Heart left ventricle (tissue), 16 donors: ENCODE data around the gene ERBB4. TPM values are rescaled to one million over a fixed set of nuclear protein-coding genes. Genes with fewer than 3 reads are reported as not detected.

ENCODE experiments used
- ATAC-seq, 4 donors: fragments of 200-7000 bp; cut with Tn5 transposase; one replicate each; pipeline ENCODE4 v1.9.1; 2020 to 2022; ENCODE audit warnings: moderate library complexity in 4 of 4, mild to moderate bottlenecking in 3 of 4, moderate number of reproducible peaks in 1 of 4
- DNase-seq, 5 donors: peaks; one replicate each; pipeline ENCODE4 v3.0.0-alpha.2; 2020
- H3K27ac ChIP-seq, 12 donors: fragments of 200-600 bp; sonication (generic) in 4 of 12; one replicate each; pipeline versions ENCODE4 v1.5.0 to v1.8.0; 2016 to 2022; ENCODE audit warnings: mild to moderate bottlenecking in 2 of 12
- H3K27me3 ChIP-seq, 9 donors: fragments of 200-600 bp; sonication (generic) in 2 of 9; one replicate each; pipeline versions ENCODE4 v1.5.1 to v1.8.0; 2016 to 2022; ENCODE audit warnings: mild to moderate bottlenecking in 3 of 9
- H3K36me3 ChIP-seq, 9 donors: fragments of 200-600 bp; sonication (generic) in 2 of 9; one replicate each; pipeline versions ENCODE4 v1.5.0 to v1.8.0; 2018 to 2022; ENCODE audit warnings: mild to moderate bottlenecking in 2 of 9
- H3K4me1 ChIP-seq, 12 donors: fragments of 200-600 bp; sonication (generic) in 4 of 12; one replicate each; pipeline versions ENCODE4 v1.5.0 to v1.8.0; 2016 to 2022; ENCODE audit warnings: mild to moderate bottlenecking in 3 of 12
- H3K4me3 ChIP-seq, 12 donors: fragments of 200-600 bp; sonication (generic) in 4 of 12; one replicate each; pipeline versions ENCODE4 v1.5.0 to v1.8.0; 2017 to 2022; ENCODE audit warnings: mild to moderate bottlenecking in 9 of 12, moderate library complexity in 4 of 12
- H3K9me3 ChIP-seq, 12 donors: fragments of 200-600 bp; sonication (generic) in 4 of 12; one replicate each; pipeline versions ENCODE4 v1.5.0 to v1.8.0; 2016 to 2022; ENCODE audit warnings: mild to moderate bottlenecking in 1 of 12
- POLR2A ChIP-seq, 2 donors: fragments of 450-650 bp; IDR thresholded peaks; one replicate each; pipeline ENCODE4 v1.6.1; 2017; ENCODE audit warnings: antibody characterized with exemption in 2 of 2, mild to moderate bottlenecking in 2 of 2, moderate library complexity in 2 of 2
- WGBS, 4 donors: extraction: QIAGEN DNeasy Blood & Tissue Kit in 2 of 4; methylation state at CpG; one replicate each; pipeline versions ENCODE4 v1.1.5 to v1.1.7; 2013 to 2018; 5-methylcytosine and 5-hydroxymethylcytosine counted together
- intact Hi-C, 10 donors: fragments of 100-400 bp; cut with DNase I; formaldehyde crosslinking; loops; one replicate each; pipeline versions ENCODE4 v1.11.1 to v1.14.2; 2022
- microRNA-seq, 4 donors: library from miRNA; unstranded; fragments of <30 nt; microRNA quantifications; one replicate each; pipeline versions ENCODE4 to v1.2.0, GENCODE V29; 2017 to 2020
- polyA plus RNA-seq, 2 donors: library from polyadenylated mRNA; stranded (reverse); fragments of 200-250 nt; gene quantifications; one replicate each; pipeline ENCODE4 v1.2.3, GENCODE V29; 2013
- total RNA-seq, 9 donors: library from RNA; depleted of rRNA in 2 of 9; stranded (reverse); fragments of >200 nt in 2 of 9; fragmentation: NEBNext Ultra II Directional in 3 of 9; extraction: Animal tissue kit (Norgen Biotek cat#: 25700) in 3 of 9; gene quantifications; one replicate each; pipeline versions ENCODE4 v1.1.0 to v1.2.4, GENCODE V29; 2016 to 2023
- TF ChIP-seq, protein P1 (sequence below), 12 donors: fragments of 200-600 bp; sonication (generic) in 4 of 12; IDR thresholded peaks; one replicate each; pipeline versions ENCODE4 v1.5.0 to v1.8.0; 2018 to 2022; ENCODE audit warnings: antibody characterized with exemption in 12 of 12, mild to moderate bottlenecking in 5 of 12
- donor health status: ischemic (EF 13 %, LVEDD 7.1; RV severe dilation, severe dysfunction).
- donor health status: healthy with polysubstance abuse.
- donor health status: DM: no; HTN: yes; CAD: no.
- donor health status: DM: no; HTN: no; CAD: no.
- donor health status: ischemic (EF 25% LVEDD 6.9; RV normal size, moderate dysfunction).
- donor health status: ischemic (EF 25% LVEDD 5.7; RV mildly dilated, moderate dysfunction).
- donor health status: healthy.
- donor health status: DM: yes; HTN: yes; CAD: no.
- donor health status: ischemic (EF 35%, LVEDD 5.7; RV mildly dilated, moderate dysfunction).
- donor health status: nonischemic (EF 11% LVEDD 7.7; RV severe dilation, severe dysfunction).
- donor health status: DM: yes; HTN: yes; CAD: no.
- donor health status: PGD.
- donor health status: ischemic (EF 29% LVEDD 5.4; RV normal size, mild dysfunction).
- donor health status: nonischemic (EF 23%, LVEDD 6.1; RV moderate dilation, normal function).

The ERBB4 gene
- total and polyA plus RNA-seq, 11 donors = 1.3 to 29.5 (median 11.7) TPM

DNA sequence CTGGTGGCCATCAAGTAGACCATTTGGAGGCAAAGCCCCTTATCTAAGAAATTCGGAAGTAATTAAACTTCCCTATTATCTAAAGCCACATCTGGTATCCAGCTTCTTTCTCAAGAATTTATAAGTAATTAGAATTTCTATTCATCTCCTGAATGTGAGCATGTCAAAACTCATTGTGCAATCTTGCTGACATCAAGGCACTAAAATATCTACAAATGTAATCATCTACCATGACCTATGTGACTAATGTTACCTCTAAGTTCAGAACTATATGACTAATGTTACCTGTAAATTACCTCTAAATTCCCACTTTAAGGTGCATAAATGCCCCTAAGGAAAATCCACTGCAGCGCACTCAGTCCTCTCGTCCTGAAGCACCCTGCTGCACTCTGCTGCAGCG lies 1209.2 kb downstream of the ERBB4 start:
- no peak overlapping the region for H3K4me3 ChIP-seq
- no peaks in the 10 kb centered on the region for H3K36me3 ChIP-seq
- H3K27me3 ChIP-seq = no peaks in the 10 kb centered on the region
- H3K4me1 ChIP-seq = no peaks in the 10 kb centered on the region
- TF ChIP-seq, protein P1, sequence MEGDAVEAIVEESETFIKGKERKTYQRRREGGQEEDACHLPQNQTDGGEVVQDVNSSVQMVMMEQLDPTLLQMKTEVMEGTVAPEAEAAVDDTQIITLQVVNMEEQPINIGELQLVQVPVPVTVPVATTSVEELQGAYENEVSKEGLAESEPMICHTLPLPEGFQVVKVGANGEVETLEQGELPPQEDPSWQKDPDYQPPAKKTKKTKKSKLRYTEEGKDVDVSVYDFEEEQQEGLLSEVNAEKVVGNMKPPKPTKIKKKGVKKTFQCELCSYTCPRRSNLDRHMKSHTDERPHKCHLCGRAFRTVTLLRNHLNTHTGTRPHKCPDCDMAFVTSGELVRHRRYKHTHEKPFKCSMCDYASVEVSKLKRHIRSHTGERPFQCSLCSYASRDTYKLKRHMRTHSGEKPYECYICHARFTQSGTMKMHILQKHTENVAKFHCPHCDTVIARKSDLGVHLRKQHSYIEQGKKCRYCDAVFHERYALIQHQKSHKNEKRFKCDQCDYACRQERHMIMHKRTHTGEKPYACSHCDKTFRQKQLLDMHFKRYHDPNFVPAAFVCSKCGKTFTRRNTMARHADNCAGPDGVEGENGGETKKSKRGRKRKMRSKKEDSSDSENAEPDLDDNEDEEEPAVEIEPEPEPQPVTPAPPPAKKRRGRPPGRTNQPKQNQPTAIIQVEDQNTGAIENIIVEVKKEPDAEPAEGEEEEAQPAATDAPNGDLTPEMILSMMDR (IDR thresholded peaks at IDR 0.05) = no peak
- no peak for TF ChIP-seq POLR2A (IDR thresholded peaks at IDR 0.05)
- WGBS, 4 donors = 82 to 87% (median 83%) methylated on average over 4 of the region's 4 CpGs
- no peak for DNase-seq
- no peaks in the 10 kb centered on the region for H3K9me3 ChIP-seq
- no peak overlapping the region for H3K27ac ChIP-seq
- no peak for ATAC-seq
- intact Hi-C loops = no loop called here

DNA sequence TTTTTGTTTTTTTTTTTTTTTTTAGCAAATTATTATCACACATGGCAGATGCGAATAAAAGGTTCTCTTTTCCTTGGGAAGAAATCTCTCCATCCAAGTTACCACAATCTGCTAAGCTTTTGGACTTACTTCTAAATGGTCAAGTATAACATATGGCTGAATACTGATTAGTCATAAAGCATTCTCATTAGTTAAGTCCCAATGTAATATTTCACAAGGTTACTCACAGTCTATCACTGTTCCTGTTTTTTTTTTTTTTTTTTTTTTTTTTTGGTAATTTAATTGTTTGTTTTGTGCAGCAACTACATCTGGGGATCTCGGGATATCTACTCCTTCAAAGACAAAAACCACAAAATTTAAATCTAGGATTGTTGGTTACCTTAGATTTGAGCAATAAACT lies 1210.5 kb downstream of the ERBB4 start:
- no peak overlapping the region for H3K4me3 ChIP-seq
- TF ChIP-seq, protein P1 (IDR thresholded peaks at IDR 0.05) = no peak
- TF ChIP-seq POLR2A (IDR thresholded peaks at IDR 0.05) = no peak

More for the DNA sequence above, 1210.5 kb downstream of the ERBB4 start:
- Histone ChIP-seq H3K9me3 (peaks cover 0 to 7% (median 0%) of the 10 kb centered on the region in 12 donors), H3K27ac (no peak overlapping the region), H3K27me3 (no peaks in the 10 kb centered on the region), H3K36me3 (no peaks in the 10 kb centered on the region), H3K4me1 (no peaks in the 10 kb centered on the region)
- intact Hi-C loops = no loop called here
- DNase-seq (no peak), ATAC-seq (no peak)
- 79 to 87% (median 83%) methylated on average over 2 of the region's 2 CpGs for WGBS, 4 donors

Small RNAs within 50 kb of the gene (microRNA-seq; reads per million reads assigned to microRNA genes)
- 0 reads per million in 4 donors for gene MIR548F2
